Endothelial cell of umbilical vein (primary cell): ENCODE results near the gene NTF3. TPM values are rescaled to one million over a fixed set of nuclear protein-coding genes. Genes with fewer than 3 reads are reported as not detected.

Experiments used
- BruUV-seq: library from RNA; stranded (reverse); fragments of 400-500 nt; replicated peaks from 2 replicates; lab custom pipeline; 2021; lab: Mats Ljungman, UMichigan
- CTCF ChIA-PET: fragments of 300-600, 350-600 bp; sonication (Branson Sonifier 250); formaldehyde crosslinking; loops from one replicate; lab custom pipeline; 2021; ENCODE audit warnings: antibody characterized with exemption, inconsistent platforms; lab: Charles Lee
- POLR2A ChIA-PET: fragments of 300-600, 350-600 bp; sonication (Branson Sonifier 250); formaldehyde crosslinking; loops from one replicate; lab custom pipeline; 2021; ENCODE audit warnings: antibody characterized with exemption, inconsistent platforms; lab: Charles Lee
- DNase-seq: peaks from one replicate; pipeline ENCODE4 v3.0.0-alpha.2; 2011; ENCODE audit warnings: low read depth, low spot score
- FAIRE-seq: peaks from 2 replicates; lab custom pipeline; 2011; peaks lifted over from hg19 to GRCh38; lab: Jason Lieb, UNC
- H2AFZ ChIP-seq: 2 replicates; pipeline ENCODE4 v1.6.0; 2012; ENCODE audit warnings: low read depth, low read length, control low read depth, inconsistent platforms
- H3K27ac ChIP-seq: 2 replicates; pipeline ENCODE4 v1.5.1; 2011; ENCODE audit warnings: low read depth, mild to moderate bottlenecking, control low read depth, low read length, moderate library complexity; ENCODE audit not compliant: insufficient read depth
- H3K27me3 ChIP-seq, 2 experiments: 2 replicates each; pipeline versions ENCODE4 v1.6.0 to v1.6.1; 2011; ENCODE audit warnings: low read length in 2 of 2, mixed read lengths in 1 of 2; ENCODE audit not compliant: control insufficient read depth in 2 of 2, insufficient read depth in 2 of 2
- H3K36me3 ChIP-seq, 2 experiments: 2 replicates in 1 of 2; 3 replicates in 1 of 2; pipeline ENCODE4 v1.5.1; 2011; ENCODE audit warnings: low read length in 2 of 2, mild to moderate bottlenecking in 1 of 2, moderate library complexity in 1 of 2; ENCODE audit not compliant: control insufficient read depth in 2 of 2, insufficient read depth in 2 of 2; ENCODE audit errors: extremely low read depth in 1 of 2
- H3K4me1 ChIP-seq: 3 replicates; pipeline ENCODE4 v1.5.1; 2011; ENCODE audit warnings: mild to moderate bottlenecking, low read length; ENCODE audit not compliant: control insufficient read depth, insufficient read depth; ENCODE audit errors: extremely low read depth
- H3K4me2 ChIP-seq: 2 replicates; pipeline ENCODE4 v1.6.1; 2011; ENCODE audit warnings: low read length, control low read depth, mixed read lengths; ENCODE audit not compliant: insufficient read depth
- H3K4me3 ChIP-seq, 3 experiments: fragments of 200-600 bp in 1 of 3; sonication (generic), shearing (Covaris generic) in 1 of 3; replicated peaks in 1 of 3; 2 replicates each; pipeline ENCODE4 v1.5.1; 2011 to 2016; ENCODE audit warnings: control low read depth in 3 of 3, low read length in 3 of 3, mild to moderate bottlenecking in 2 of 3, inconsistent platforms in 1 of 3, low read depth in 1 of 3, moderate library complexity in 1 of 3; ENCODE audit not compliant: insufficient read depth in 1 of 3
- H3K79me2 ChIP-seq: 2 replicates; pipeline ENCODE4 v1.6.0; 2012; ENCODE audit warnings: low read length, inconsistent platforms; ENCODE audit not compliant: control insufficient read depth, insufficient read depth
- H3K9ac ChIP-seq: replicated peaks from 2 replicates; pipeline ENCODE3; 2011; ENCODE audit warnings: low read length, control low read depth; ENCODE audit not compliant: insufficient read depth; ENCODE audit errors: extremely low read depth
- H3K9me1 ChIP-seq: replicated peaks from 3 replicates; pipeline ENCODE4 v1.6.0; 2011; ENCODE audit warnings: mild to moderate bottlenecking, low read length; ENCODE audit not compliant: control insufficient read depth, insufficient read depth; ENCODE audit errors: extremely low read depth
- H3K9me3 ChIP-seq: replicated peaks from 2 replicates; pipeline ENCODE4 v1.5.1; 2012; ENCODE audit warnings: low read length, inconsistent platforms; ENCODE audit not compliant: control insufficient read depth, insufficient read depth
- H4K20me1 ChIP-seq: replicated peaks from 2 replicates; pipeline ENCODE3; 2011; ENCODE audit warnings: mild to moderate bottlenecking, low read length; ENCODE audit not compliant: control insufficient read depth, insufficient read depth; ENCODE audit errors: extremely low read depth
- CTCF ChIP-seq, 2 donors: IDR thresholded peaks; 1 replicate in 1 of 2; 2 replicates in 1 of 2; pipeline ENCODE4 v1.5.1; 2011; ENCODE audit warnings: low read length in 2 of 2, mild to moderate bottlenecking in 2 of 2, moderate library complexity in 2 of 2, control low read depth in 1 of 2, inconsistent platforms in 1 of 2, low read depth in 1 of 2; ENCODE audit not compliant: insufficient read depth in 1 of 2; ENCODE audit errors: extremely low read depth in 1 of 2
- EZH2 ChIP-seq: IDR thresholded peaks from 2 replicates; pipeline ENCODE4 v1.6.1; 2012; ENCODE audit warnings: borderline replicate concordance, low read depth, mild to moderate bottlenecking, moderate library complexity, low read length, inconsistent platforms; ENCODE audit not compliant: severe bottlenecking
- FOS ChIP-seq: IDR thresholded peaks from 2 replicates; pipeline ENCODE4 v1.6.1; 2011; ENCODE audit warnings: mild to moderate bottlenecking, low read length, moderate library complexity, borderline replicate concordance; ENCODE audit not compliant: insufficient read depth
- GATA2 ChIP-seq: IDR thresholded peaks from 2 replicates; pipeline ENCODE4 v1.7.0; 2011; ENCODE audit warnings: low read depth, mild to moderate bottlenecking, moderate library complexity, mixed read lengths, low read length; ENCODE audit not compliant: insufficient read length, insufficient read depth
- JUN ChIP-seq: IDR thresholded peaks from 2 replicates; pipeline ENCODE4 v1.6.1; 2011; ENCODE audit warnings: borderline replicate concordance, low read depth; ENCODE audit not compliant: insufficient read length, insufficient read depth
- MYC ChIP-seq: IDR thresholded peaks from one replicate; pipeline ENCODE4 v1.6.1; 2011; ENCODE audit warnings: mild to moderate bottlenecking, low read depth, low read length
- POLR2A ChIP-seq: IDR thresholded peaks from 2 replicates; pipeline ENCODE4 v1.6.1; 2012; ENCODE audit warnings: low read depth, mild to moderate bottlenecking, control low read depth, low read length
- POLR2AphosphoS5 ChIP-seq: IDR thresholded peaks from 2 replicates; pipeline ENCODE4 v1.6.1; 2012; ENCODE audit warnings: low read depth, mild to moderate bottlenecking, control low read depth, low read length, moderate library complexity; ENCODE audit not compliant: insufficient read depth
- dilution Hi-C: fragments of 300-500 bp; cut with MboI; formaldehyde crosslinking; loops from one replicate; pipeline ENCODE4 v1.15.0; 2019; ENCODE audit warnings: low sequenced_read_pairs; ENCODE audit not compliant: extremely low pct_ligation_motif_present
- intact Hi-C: fragments of 100-400 bp; cut with micrococcal nuclease; formaldehyde crosslinking; loops from one replicate; pipeline ENCODE4 v1.10.0; 2022
- polyA plus RNA-seq, 4 experiments: library from polyadenylated mRNA; depleted of rRNA in 3 of 4; stranded (reverse) in 3 of 4; unstranded in 1 of 4; fragments of >200 nt; gene quantifications; 2 replicates each; pipeline versions ENCODE4 v1.2.1 to v1.2.3, GENCODE V29; 2011 to 2012; ENCODE audit warnings: missing spikeins in 1 of 4
- total RNA-seq: library from RNA; stranded (reverse); gene quantifications from 2 replicates; pipeline ENCODE4 v1.2.3, GENCODE V29; 2021
- TF ChIP-seq, protein P1 (sequence below): IDR thresholded peaks from 2 replicates; pipeline ENCODE4 v1.6.1; 2011; ENCODE audit not compliant: insufficient read depth, insufficient read length

Gene NTF3
- total and polyA plus RNA-seq, 2 donors (not counting 3 experiments of a cell fraction or from before 2014, with no cell fraction given) = not detected

DNA sequence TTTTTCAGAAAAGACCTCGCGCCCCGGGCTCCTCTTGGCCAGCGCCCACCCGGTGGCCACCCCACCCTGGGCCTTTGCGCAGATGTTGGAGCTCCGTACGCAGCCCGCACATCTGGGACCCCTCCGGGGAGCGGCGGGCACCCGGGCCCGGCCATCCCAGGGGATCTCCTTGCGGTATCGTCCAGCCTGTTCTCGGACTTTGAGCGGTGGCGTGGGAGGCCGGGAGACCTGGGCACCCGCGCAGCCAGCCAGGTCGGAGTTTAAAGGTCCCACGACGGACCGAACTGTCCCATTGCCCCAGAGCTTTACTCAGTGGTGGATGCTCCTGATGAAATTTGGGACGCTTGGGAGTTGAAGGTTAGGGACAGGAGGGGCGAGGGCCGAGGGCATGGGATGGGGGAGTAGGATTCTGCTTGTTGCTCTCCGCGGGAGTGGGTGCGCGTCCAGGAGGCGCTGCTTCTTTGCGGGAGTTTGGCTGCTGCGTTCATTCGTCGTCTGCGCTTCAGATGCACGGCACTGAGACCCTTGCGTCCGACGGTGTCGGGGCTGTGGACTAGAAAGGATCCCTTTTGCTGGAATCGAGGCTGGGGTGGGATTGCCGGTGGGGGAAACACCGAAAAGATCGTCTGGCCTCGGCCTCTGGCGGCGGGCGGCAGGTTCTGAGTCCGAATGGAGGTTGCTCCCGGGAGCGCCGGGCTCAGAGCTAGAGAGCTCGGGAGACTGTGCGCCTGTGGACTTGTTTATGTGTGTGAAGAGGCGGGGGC is 1.4 kb downstream of the NTF3 start:
- no peak overlapping the region for H2AFZ ChIP-seq
- CTCF ChIA-PET = interaction anchor here (0.8 to 2.8 kb wide), 3 partner anchors 78 to 216 kb away, joined by 3 to 18 read pairs (median 15); no protein-coding TSS in a partner anchor
- no peak for TF ChIP-seq FOS
- TF ChIP-seq EZH2 = peak; percentile 97
- H3K9me1 ChIP-seq = no peaks in the 10 kb centered on the region
- intact Hi-C loops = no loop called here
- no peak overlapping the region for H3K9ac ChIP-seq
- peaks cover 79 to 94% of the 10 kb centered on the region in 2 experiments for H3K27me3 ChIP-seq
- H4K20me1 ChIP-seq = no peaks in the 10 kb centered on the region
- no peak overlapping the region for H3K27ac ChIP-seq
- dilution Hi-C loops = no loop called here
- no TSS peak for BruUV-seq
- H3K79me2 ChIP-seq = no peaks in the 10 kb centered on the region
- no peaks in the 10 kb centered on the region for H3K9me3 ChIP-seq
- POLR2A ChIA-PET = no interaction called here
- H3K36me3 ChIP-seq = no peaks in the 10 kb centered on the region
- H3K4me2 ChIP-seq = no peak overlapping the region
- FAIRE-seq (no peak), DNase-seq (no peak)
- H3K4me3 ChIP-seq = no peak overlapping the region
- peaks cover 7% of the 10 kb centered on the region for H3K4me1 ChIP-seq

GRCh38 chr12:5433845-5434646 is 2.1 kb downstream of the NTF3 start:
- no peaks in the 10 kb centered on the region for H3K9me3 ChIP-seq
- no peak overlapping the region for H3K9ac ChIP-seq
- peaks cover 78 to 93% of the 10 kb centered on the region in 2 experiments for H3K27me3 ChIP-seq
- FAIRE-seq = no peak
- H3K4me1 ChIP-seq = peaks cover 5% of the 10 kb centered on the region
- no peaks in the 10 kb centered on the region for H3K79me2 ChIP-seq
- no TSS peak for BruUV-seq
- H3K4me2 ChIP-seq = no peak overlapping the region
- no peak overlapping the region for H3K27ac ChIP-seq
- H2AFZ ChIP-seq = no peak overlapping the region
- ChIA-PET CTCF (interaction anchor here (0.6 to 2.8 kb wide), 4 partner anchors 10 to 215 kb away, joined by 3 to 18 read pairs (median 4); no protein-coding TSS in a partner anchor), POLR2A (no interaction called here)
- no peaks in the 10 kb centered on the region for H3K36me3 ChIP-seq
- dilution Hi-C loops (no loop called here), intact Hi-C loops (no loop called here)
- H3K4me3 ChIP-seq = no peak overlapping the region
- no peak for TF ChIP-seq POLR2A
- no peak for TF ChIP-seq EZH2
- no peak for TF ChIP-seq JUN
- no peak for TF ChIP-seq GATA2
- TF ChIP-seq POLR2AphosphoS5 = no peak
- TF ChIP-seq, protein P1, sequence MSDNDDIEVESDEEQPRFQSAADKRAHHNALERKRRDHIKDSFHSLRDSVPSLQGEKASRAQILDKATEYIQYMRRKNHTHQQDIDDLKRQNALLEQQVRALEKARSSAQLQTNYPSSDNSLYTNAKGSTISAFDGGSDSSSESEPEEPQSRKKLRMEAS = no peak
- no peak for TF ChIP-seq MYC
- TF ChIP-seq CTCF (IDR thresholded peaks at IDR 0.05; ENCODE audit: extremely low read depth in 1 of 2, insufficient read depth in 1 of 2, low read depth in 1 of 2, low read length in 2 of 2) = no peak
- TF ChIP-seq FOS = no peak
- DNase-seq = no peak
- H3K9me1 ChIP-seq = no peaks in the 10 kb centered on the region
- no peaks in the 10 kb centered on the region for H4K20me1 ChIP-seq
